HFFc6 (cell line): ENCODE results near the gene AKAP13. TPM values are rescaled to one million over a fixed set of nuclear protein-coding genes. Genes with fewer than 3 reads are reported as not detected.

Source experiments
- DNase-seq: peaks from one replicate; pipeline ENCODE4 v3.0.0-alpha.2; 2018
- H3K27ac Mint-ChIP-seq: 2 replicates; pipeline ENCODE4 v1.8.0; 2020; ENCODE audit warnings: mild to moderate bottlenecking, mixed read lengths
- H3K27me3 Mint-ChIP-seq: 2 replicates; pipeline ENCODE4 v1.8.0; 2021; ENCODE audit warnings: mild to moderate bottlenecking, moderate library complexity, mixed read lengths; ENCODE audit not compliant: insufficient read depth
- H3K36me3 Mint-ChIP-seq: 2 replicates; pipeline ENCODE4 v1.8.0; 2021; ENCODE audit warnings: low read depth, mixed read lengths
- H3K4me1 Mint-ChIP-seq: 2 replicates; pipeline ENCODE4 v1.8.0; 2020; ENCODE audit warnings: low read depth, mixed read lengths
- H3K4me3 Mint-ChIP-seq: 2 replicates; pipeline ENCODE4 v1.8.0; 2020; ENCODE audit warnings: mild to moderate bottlenecking, moderate library complexity, mixed read lengths
- H3K9me3 Mint-ChIP-seq: 2 replicates; pipeline ENCODE4 v1.8.0; 2020; ENCODE audit warnings: mild to moderate bottlenecking, mixed read lengths
- total RNA-seq, 6 experiments: library from RNA; stranded (reverse); fragmentation: NEBNext Ultra II Directional; extraction: Animal tissue kit (Norgen Biotek cat#: 25700); gene quantifications; 2 replicates in 1 of 6; 3 replicates in 5 of 6; pipeline ENCODE4 v1.2.3, GENCODE V29; 2021
- TF ChIP-seq, protein P1 (sequence below): fragments of 200-600 bp; sonication (generic); IDR thresholded peaks from 2 replicates; pipeline ENCODE4 v1.5.0; 2021; ENCODE audit warnings: antibody characterized with exemption, mild to moderate bottlenecking

The AKAP13 gene
- total RNA-seq, 6 experiments from 2014 or later: 29.0 to 51.3 (median 35.6) TPM

DNA sequence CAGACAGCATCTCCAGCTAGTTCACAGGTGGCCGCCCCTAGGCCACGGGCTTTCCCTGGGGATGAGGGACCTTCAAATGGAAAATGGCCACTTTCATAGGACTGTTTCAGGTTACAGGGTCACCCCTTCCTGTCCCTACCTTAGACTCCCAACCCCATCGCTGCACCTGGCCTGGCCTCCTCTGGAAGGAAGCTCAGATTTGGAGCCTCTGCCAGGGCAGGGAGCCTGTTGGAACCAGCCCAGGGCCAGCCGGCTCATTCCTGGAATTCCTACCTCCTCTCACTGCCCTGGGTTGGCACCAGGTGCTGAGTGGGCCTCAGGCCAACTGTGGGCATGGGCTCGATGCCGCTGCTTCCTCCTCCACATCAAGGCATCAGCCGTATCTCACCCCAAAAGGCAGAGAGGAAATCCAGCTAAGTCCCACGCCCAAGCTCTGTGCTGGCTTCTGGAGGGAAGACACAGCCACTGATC is 372.1 kb downstream of the AKAP13 start:
- no peaks in the 10 kb centered on the region for H3K4me1 Mint-ChIP-seq
- H3K4me3 Mint-ChIP-seq: no peak overlapping the region
- H3K27ac Mint-ChIP-seq: no peak overlapping the region
- TF ChIP-seq, protein P1, sequence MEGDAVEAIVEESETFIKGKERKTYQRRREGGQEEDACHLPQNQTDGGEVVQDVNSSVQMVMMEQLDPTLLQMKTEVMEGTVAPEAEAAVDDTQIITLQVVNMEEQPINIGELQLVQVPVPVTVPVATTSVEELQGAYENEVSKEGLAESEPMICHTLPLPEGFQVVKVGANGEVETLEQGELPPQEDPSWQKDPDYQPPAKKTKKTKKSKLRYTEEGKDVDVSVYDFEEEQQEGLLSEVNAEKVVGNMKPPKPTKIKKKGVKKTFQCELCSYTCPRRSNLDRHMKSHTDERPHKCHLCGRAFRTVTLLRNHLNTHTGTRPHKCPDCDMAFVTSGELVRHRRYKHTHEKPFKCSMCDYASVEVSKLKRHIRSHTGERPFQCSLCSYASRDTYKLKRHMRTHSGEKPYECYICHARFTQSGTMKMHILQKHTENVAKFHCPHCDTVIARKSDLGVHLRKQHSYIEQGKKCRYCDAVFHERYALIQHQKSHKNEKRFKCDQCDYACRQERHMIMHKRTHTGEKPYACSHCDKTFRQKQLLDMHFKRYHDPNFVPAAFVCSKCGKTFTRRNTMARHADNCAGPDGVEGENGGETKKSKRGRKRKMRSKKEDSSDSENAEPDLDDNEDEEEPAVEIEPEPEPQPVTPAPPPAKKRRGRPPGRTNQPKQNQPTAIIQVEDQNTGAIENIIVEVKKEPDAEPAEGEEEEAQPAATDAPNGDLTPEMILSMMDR: no peak
- no peaks in the 10 kb centered on the region for H3K36me3 Mint-ChIP-seq
- peaks cover 12% of the 10 kb centered on the region for H3K27me3 Mint-ChIP-seq
- DNase-seq: no peak
- H3K9me3 Mint-ChIP-seq: no peaks in the 10 kb centered on the region

DNA sequence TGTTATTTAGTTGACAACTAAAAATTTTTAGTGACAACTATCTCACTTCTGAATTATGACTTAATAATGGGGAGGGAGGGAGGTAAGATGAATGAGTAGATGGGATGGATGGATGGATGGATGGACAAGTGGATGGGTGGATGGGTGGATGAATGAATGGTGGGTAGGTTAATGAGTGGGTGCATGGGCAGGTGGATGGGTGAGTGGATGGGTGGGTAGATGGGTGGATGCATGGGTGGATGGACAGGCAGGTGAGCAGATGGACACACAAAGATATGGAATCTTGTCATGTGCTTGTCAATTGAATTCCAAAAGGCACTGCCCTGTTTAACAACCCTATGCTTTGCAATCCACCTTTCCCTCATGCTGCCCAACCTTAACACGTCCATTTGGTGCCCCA is 372.9 kb downstream of the AKAP13 start:
- Mint-ChIP-seq H3K27me3 (peaks cover 12% of the 10 kb centered on the region), H3K36me3 (no peaks in the 10 kb centered on the region), H3K9me3 (no peaks in the 10 kb centered on the region), H3K27ac (no peak overlapping the region), H3K4me3 (no peak overlapping the region), H3K4me1 (no peaks in the 10 kb centered on the region)
- TF ChIP-seq, protein P1: no peak
- no peak for DNase-seq

DNA sequence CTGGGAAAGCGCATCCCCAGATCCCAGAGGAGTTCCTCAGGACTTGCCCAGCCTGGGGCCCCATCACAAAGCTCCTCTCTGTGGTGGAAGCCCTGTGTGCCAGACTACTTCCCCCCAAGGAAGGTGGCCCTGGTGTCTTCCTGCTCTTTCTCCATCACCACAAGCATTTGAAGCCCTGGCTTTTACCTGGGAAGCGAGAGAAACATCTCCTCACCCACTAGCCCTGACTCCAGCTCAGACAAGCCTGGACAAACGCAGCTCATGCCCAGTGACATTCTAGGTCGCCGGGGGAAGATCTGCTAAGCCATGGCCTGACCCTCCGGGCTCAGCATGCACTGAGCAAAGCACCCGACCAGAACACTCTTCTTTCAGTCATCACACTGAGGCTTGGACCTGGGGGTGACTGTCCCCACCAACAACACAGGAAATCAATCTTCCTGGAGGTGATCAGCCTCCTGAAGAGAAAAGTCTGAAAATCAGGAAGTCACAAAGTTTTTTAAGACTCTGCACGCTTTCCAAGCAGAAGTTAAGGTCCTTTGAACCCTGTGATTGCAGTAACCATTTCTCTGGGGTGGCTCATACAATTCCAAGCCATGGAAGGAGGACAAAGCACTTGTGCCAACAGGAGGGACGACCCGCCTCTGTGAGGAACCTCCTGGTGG is 373.5 kb downstream of the AKAP13 start:
- TF ChIP-seq, protein P1: no peak
- no peak for DNase-seq
- H3K27ac Mint-ChIP-seq: no peak overlapping the region
- no peaks in the 10 kb centered on the region for H3K4me1 Mint-ChIP-seq
- H3K36me3 Mint-ChIP-seq: no peaks in the 10 kb centered on the region
- no peak overlapping the region for H3K4me3 Mint-ChIP-seq
- H3K27me3 Mint-ChIP-seq: peaks cover 12% of the 10 kb centered on the region
- H3K9me3 Mint-ChIP-seq: no peaks in the 10 kb centered on the region

DNA sequence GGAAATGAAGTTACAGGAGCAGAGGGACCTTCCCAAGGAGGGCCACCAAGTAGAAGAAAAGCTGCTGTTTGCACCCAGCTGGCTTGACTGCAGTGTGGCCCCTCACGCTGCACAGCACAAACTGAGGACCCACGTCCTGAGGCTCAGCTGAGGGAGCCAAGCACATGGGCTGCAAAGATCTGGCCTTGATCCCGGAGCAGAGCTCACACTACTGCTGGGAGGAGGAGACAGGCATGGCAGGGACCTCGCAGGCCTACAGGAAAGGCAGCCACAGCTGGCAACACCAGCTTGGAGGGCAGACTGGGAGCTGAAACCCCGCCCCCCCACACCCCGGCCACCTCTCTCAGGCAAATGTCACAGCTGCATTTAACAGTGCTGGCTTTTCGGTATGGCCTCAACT is 374.6 kb downstream of the AKAP13 start:
- Mint-ChIP-seq H3K36me3 (no peaks in the 10 kb centered on the region), H3K27ac (no peak overlapping the region), H3K9me3 (no peaks in the 10 kb centered on the region), H3K4me3 (no peak overlapping the region), H3K4me1 (no peaks in the 10 kb centered on the region), H3K27me3 (peaks cover 12% of the 10 kb centered on the region)
- no peak for DNase-seq
- TF ChIP-seq, protein P1: no peak

DNA sequence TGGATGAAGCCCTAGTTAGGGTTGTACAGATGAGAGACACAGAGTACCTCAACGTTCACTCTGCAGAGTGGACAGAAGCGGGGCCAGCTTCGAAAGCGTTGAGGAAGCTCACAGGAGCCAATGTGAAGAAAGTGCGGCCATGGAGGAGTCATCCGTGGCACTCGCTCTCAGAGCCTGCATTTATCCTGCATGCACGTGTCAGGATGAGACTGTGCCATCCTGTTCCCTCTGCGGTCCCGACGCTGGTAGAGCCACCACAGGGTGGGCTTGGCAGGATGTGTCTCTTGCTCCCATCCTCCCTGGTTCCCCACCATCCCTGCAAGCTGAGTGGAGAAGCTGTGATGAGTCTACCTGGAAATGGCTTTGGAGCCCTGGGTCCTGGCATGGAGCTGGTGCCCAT is 375.1 kb downstream of the AKAP13 start:
- H3K4me1 Mint-ChIP-seq: no peaks in the 10 kb centered on the region
- H3K27me3 Mint-ChIP-seq: peaks cover 9% of the 10 kb centered on the region
- TF ChIP-seq, protein P1: no peak
- no peak overlapping the region for H3K4me3 Mint-ChIP-seq
- DNase-seq: no peak
- no peaks in the 10 kb centered on the region for H3K36me3 Mint-ChIP-seq
- H3K27ac Mint-ChIP-seq: no peak overlapping the region
- H3K9me3 Mint-ChIP-seq: no peaks in the 10 kb centered on the region
